ENCODE measurements around the gene RAPGEF2.

Gene RAPGEF2

GRCh38 chr4:159337041-159337440, 234.2 kb downstream of the RAPGEF2 start:
- DNase-seq, result no peak

GRCh38 chr4:159341522-159341921, 238.6 kb downstream of the RAPGEF2 start:
- DNase-seq, result peak; percentile 35

- DNase-seq, result no peak
These were observed 239.5 kb downstream of the RAPGEF2 start for GRCh38 chr4:159342374-159342773.

GRCh38 chr4:159343116-159343515, 240.2 kb downstream of the RAPGEF2 start:
- DNase-seq, result no peak

GRCh38 chr4:159344877-159345276, 242.0 kb downstream of the RAPGEF2 start:
- no peak for DNase-seq

- DNase-seq, result no peak
These were observed 243.8 kb downstream of the RAPGEF2 start for GRCh38 chr4:159346681-159347080.

- DNase-seq, result no peak
These were observed 244.9 kb downstream of the RAPGEF2 start for GRCh38 chr4:159347813-159348212.

GRCh38 chr4:159349332-159349731, 246.5 kb downstream of the RAPGEF2 start:
- DNase-seq, result no peak

- DNase-seq, result no peak
These were observed 249.7 kb downstream of the RAPGEF2 start for GRCh38 chr4:159352609-159353008.

GRCh38 chr4:159353422-159354116, 250.7 kb downstream of the RAPGEF2 start:
- DNase-seq, result no peak

- no peak for DNase-seq
These were observed 252.6 kb downstream of the RAPGEF2 start for GRCh38 chr4:159355466-159355865.

GRCh38 chr4:159357350-159357749, 254.5 kb downstream of the RAPGEF2 start:
- DNase-seq, result no peak

GRCh38 chr4:159358226-159358625, 255.3 kb downstream of the RAPGEF2 start:
- DNase-seq, result peak; percentile 86

GRCh38 chr4:159360549-159360948, 257.7 kb downstream of the RAPGEF2 start:
- DNase-seq, result peak; percentile 92

- peak; percentile 25 for DNase-seq
These were observed 260.5 kb downstream of the RAPGEF2 start for GRCh38 chr4:159363361-159363760.

- peak; percentile 22 for DNase-seq
These were observed 264.3 kb downstream of the RAPGEF2 start for GRCh38 chr4:159366966-159367780.

GRCh38 chr4:159367781-159368080, 264.9 kb downstream of the RAPGEF2 start:
- no peak for DNase-seq

GRCh38 chr4:159368320-159368719, 265.4 kb downstream of the RAPGEF2 start:
- no peak for DNase-seq

GRCh38 chr4:159369256-159369655, 266.4 kb downstream of the RAPGEF2 start:
- no peak for DNase-seq

- no peak for DNase-seq
These were observed 267.4 kb downstream of the RAPGEF2 start for GRCh38 chr4:159370286-159370685.

GRCh38 chr4:159374749-159375530, 272.1 kb downstream of the RAPGEF2 start:
- peak; percentile 89 for DNase-seq

- DNase-seq, result no peak
These were observed 273.4 kb downstream of the RAPGEF2 start for GRCh38 chr4:159376289-159376688.

- no peak for DNase-seq
These were observed 275.3 kb downstream of the RAPGEF2 start for GRCh38 chr4:159378056-159378616.

Measured in fibroblast of skin of right quadriceps (primary cell).